ENCODE results near the gene SERPINB1.

SERPINB1 gene

GRCh38 chr6:2790588-2791449 is 50.8 kb downstream of the SERPINB1 start:
- peak; percentile 21 for DNase-seq

- DNase-seq = no peak
These were observed 55.4 kb downstream of the SERPINB1 start for GRCh38 chr6:2786269-2786668.

- no peak for DNase-seq
These were observed 56.7 kb downstream of the SERPINB1 start for GRCh38 chr6:2784930-2785329.

GRCh38 chr6:2784061-2784460 is 57.6 kb downstream of the SERPINB1 start:
- DNase-seq = no peak

GRCh38 chr6:2783188-2783963 is 58.3 kb downstream of the SERPINB1 start:
- no peak for DNase-seq

- no peak for DNase-seq
These were observed 58.9 kb downstream of the SERPINB1 start for GRCh38 chr6:2782825-2783187.

- DNase-seq = no peak
These were observed 59.3 kb downstream of the SERPINB1 start for GRCh38 chr6:2782356-2782708.

Measured in T1000 (cell line).